Caki2 (cell line): Measurements from ENCODE around the gene IL17RC. TPM values are rescaled to one million over a fixed set of nuclear protein-coding genes. Genes with fewer than 3 reads are reported as not detected.
"Not testable (repeated sequence)": the region's sequence is repeated elsewhere in the genome, so short reads cannot be mapped to it uniquely, and the experiment has no call there.

Experiments used
- DNase-seq: peaks from one replicate; pipeline ENCODE4 v3.0.0-alpha.2; 2015; ENCODE audit warnings: low read depth
- in situ Hi-C: cut with HindIII; loops from 2 replicates; pipeline ENCODE4 v1.10.0; 2016; ENCODE audit warnings: low sequenced_read_pairs, low pct_unique_long_range_greater_than_20kb, mixed read lengths
- total RNA-seq: library from RNA; depleted of rRNA; stranded (reverse); fragments of >200 nt; shearing (Covaris generic); gene quantifications from 2 replicates; pipeline ENCODE4 v1.2.3, GENCODE V29; 2014; ENCODE audit warnings: low replicate concordance; rRNA removed

IL17RC gene
- total RNA-seq: 24.5 and 51.8 TPM in 2 replicates

- peak; percentile 92 for DNase-seq
- in situ Hi-C loops: no loop called here
These were observed at the start of gene IL17RC for GRCh38 chr3:9916734-9917680. Gene IL17RC, plus strand, starts transcription at chr3:9917098. Its CDS starts 218 bp downstream, at chr3:9917316.

GRCh38 chr3:9867106-9867505 is 49.8 kb upstream of the IL17RC start:
- no peak for DNase-seq
- in situ Hi-C loops: no loop called here

GRCh38 chr3:9869955-9870354 is 46.9 kb upstream of the IL17RC start:
- in situ Hi-C loops: no loop called here
- DNase-seq: no peak

GRCh38 chr3:9870978-9871377 is 45.9 kb upstream of the IL17RC start:
- peak; percentile 34 for DNase-seq
- in situ Hi-C loops: no loop called here

GRCh38 chr3:9872067-9872466 is 44.8 kb upstream of the IL17RC start:
- in situ Hi-C loops, DNase-seq: not testable (repeated sequence)

- in situ Hi-C loops: no loop called here
- DNase-seq: no peak
These were observed 41.5 kb upstream of the IL17RC start for GRCh38 chr3:9875448-9875847.

GRCh38 chr3:9876255-9876654 is 40.6 kb upstream of the IL17RC start:
- in situ Hi-C loops: not testable (repeated sequence)

GRCh38 chr3:9876991-9877390 is 39.9 kb upstream of the IL17RC start:
- in situ Hi-C loops: no loop called here
- no peak for DNase-seq

More at GRCh38 chr3:9876255-9876654, 40.6 kb upstream of the IL17RC start:
- DNase-seq: not testable (repeated sequence)

- no peak for DNase-seq
- in situ Hi-C loops: no loop called here
These were observed 38.2 kb upstream of the IL17RC start for GRCh38 chr3:9878700-9879099.

GRCh38 chr3:9879830-9880549 is 36.9 kb upstream of the IL17RC start, which contains the start of gene CIDEC:
Gene CIDEC, minus strand, starts transcription at chr3:9880253. Its CDS starts 1,767 bp downstream, at chr3:9878486.
- DNase-seq: no peak
- in situ Hi-C loops: no loop called here

GRCh38 chr3:9881441-9881840 is 35.5 kb upstream of the IL17RC start:
- DNase-seq: no peak
- in situ Hi-C loops: no loop called here

GRCh38 chr3:9883706-9884554 is 33.0 kb upstream of the IL17RC start:
- in situ Hi-C loops: no loop called here

GRCh38 chr3:9884555-9885165 is 32.2 kb upstream of the IL17RC start:
- in situ Hi-C loops: no loop called here
- DNase-seq: peak; percentile 48

More at GRCh38 chr3:9883706-9884554, 33.0 kb upstream of the IL17RC start:
- DNase-seq: no peak

GRCh38 chr3:9886328-9886727 is 30.6 kb upstream of the IL17RC start:
- in situ Hi-C loops: no loop called here
- DNase-seq: no peak

GRCh38 chr3:9887480-9887879 is 29.4 kb upstream of the IL17RC start:
- no peak for DNase-seq
- in situ Hi-C loops: no loop called here

GRCh38 chr3:9888540-9888939 is 28.4 kb upstream of the IL17RC start:
- no peak for DNase-seq
- in situ Hi-C loops: no loop called here

GRCh38 chr3:9889405-9889804 is 27.5 kb upstream of the IL17RC start:
- DNase-seq: no peak
- in situ Hi-C loops: no loop called here
